Limb (tissue), 2 donors: ENCODE measurements around the gene SFXN3.
A peak's percentile ranks its signal among the peaks of the same experiment; 100 is the strongest.

Experiments used
- DNase-seq, 2 donors: peaks; one replicate each; pipeline ENCODE4 v3.0.0-alpha.2; 2016; ENCODE audit errors: extremely low spot score in 2 of 2

Gene SFXN3

DNA sequence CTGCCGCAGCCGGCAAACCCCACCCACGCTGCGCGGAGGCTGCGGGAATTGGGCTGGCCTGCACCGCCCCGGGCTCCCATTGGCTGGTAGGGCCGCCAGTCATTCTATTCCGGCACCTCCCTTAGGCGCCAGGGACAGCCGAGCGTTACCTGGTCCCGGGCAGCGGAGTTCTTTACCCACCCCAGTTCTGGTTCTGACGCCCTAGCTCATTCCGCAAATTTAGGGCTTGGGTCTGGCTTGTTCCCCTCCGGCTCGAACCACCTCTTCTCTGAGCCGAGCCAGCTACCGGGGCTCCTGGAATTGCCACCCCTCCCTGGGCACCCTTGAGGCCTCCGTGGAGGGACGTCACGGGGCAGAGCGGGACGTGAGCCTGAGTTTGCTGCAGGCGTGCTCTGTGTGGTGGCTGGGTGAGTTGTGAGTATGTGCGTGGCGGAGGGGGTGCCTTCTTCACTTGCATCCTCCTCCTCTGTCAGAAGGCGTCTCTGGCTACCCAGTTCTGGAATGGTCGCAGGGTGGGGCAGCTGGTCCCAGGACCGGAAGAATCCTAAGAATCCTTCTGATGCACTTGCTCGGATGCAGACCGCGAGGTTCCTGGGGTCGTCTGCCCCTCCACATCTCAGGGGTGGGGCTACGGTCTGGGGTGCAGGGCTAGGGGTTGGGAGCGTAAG lies at the start of gene SFXN3, which contains the start of gene PDZD7:
TSS of gene SFXN3 (plus strand) at position 107 of the 668 bp plus-strand sequence. CDS start 3,461 bp downstream, outside the sequence.
TSS of gene PDZD7 (minus strand) at position 2 of the 668 bp plus-strand sequence. CDS start 910 bp downstream, outside the sequence.
- peak; percentile 88 to 95 for DNase-seq

- DNase-seq, result peak in 1 of 2 donors; percentile 24
These were observed 47.9 kb upstream of the SFXN3 start for GRCh38 chr10:100982916-100983830.

DNA sequence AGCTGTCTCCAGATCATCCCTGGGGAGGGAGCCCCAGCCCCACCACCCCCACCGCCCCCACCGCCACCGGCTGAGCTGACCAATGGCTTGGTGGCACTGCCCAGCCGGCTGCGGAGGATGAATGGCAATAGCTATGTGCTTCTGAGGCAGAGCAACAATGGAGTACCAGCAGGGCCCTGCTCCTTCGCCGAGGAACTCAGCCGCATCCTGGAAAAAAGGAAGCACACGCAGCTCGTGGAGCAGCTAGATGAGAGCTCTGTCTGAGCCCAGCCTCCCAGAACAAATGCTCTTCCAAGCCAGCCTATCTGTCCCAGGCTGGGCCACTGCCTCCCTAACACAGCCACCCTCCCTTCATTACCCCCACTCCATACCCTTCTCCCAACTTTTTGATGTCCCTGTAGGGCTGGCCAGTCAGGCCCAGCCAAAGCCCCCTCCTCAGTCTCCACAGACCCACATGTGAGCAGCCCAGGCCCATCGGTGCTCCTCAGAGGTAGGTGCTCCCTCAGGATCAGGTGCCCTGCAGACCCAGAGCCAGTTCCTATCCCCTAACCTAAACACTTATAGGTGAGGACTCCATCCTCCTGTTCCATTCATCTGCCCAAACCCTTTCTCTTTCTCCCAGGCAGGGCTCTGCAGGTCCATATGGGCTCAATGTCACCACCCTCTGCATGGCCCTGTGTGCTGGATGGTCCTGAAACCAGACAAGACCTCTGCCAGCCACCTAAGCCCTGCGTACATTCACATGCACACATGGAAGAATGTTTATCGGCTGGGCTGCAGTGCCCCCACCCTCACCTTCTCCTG lies 47.0 kb upstream of the SFXN3 start:
- peak in 1 of 2 donors; percentile 17 for DNase-seq

GRCh38 chr10:100984672-100985177 lies 46.3 kb upstream of the SFXN3 start:
- peak in 1 of 2 donors; percentile 8 for DNase-seq

DNA sequence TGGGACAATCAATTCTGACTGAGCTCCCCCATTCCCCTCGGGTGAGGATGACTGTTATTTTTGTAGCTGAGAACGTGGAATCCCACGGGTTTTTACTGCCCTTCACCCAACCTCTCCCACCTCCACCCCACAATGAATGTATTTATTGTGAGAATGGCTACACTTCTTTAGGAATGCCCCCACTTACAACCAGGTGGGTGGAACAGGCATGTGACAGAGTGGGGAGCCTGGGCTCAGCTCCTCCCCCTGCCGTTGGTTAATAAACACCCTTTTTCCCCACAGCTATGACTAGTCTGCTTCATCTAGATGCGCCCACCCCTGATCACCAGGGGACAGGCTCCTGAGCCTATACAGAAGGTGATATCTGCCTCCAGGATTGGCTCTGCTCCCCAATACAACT lies 45.7 kb upstream of the SFXN3 start:
- DNase-seq, result no peak

- DNase-seq, result no peak
These were observed 44.4 kb upstream of the SFXN3 start for GRCh38 chr10:100986623-100986951.

GRCh38 chr10:100986952-100987684 lies 43.9 kb upstream of the SFXN3 start, which contains the start of the genes MRPL43 and TWNK:
Gene MRPL43, minus strand, starts transcription at chr10:100987497. Its CDS starts 54 bp downstream, at chr10:100987443.
Gene TWNK, plus strand, starts transcription at chr10:100987543. Its CDS starts 668 bp downstream, at chr10:100988211.
- peak; percentile 82 to 90 for DNase-seq

DNA sequence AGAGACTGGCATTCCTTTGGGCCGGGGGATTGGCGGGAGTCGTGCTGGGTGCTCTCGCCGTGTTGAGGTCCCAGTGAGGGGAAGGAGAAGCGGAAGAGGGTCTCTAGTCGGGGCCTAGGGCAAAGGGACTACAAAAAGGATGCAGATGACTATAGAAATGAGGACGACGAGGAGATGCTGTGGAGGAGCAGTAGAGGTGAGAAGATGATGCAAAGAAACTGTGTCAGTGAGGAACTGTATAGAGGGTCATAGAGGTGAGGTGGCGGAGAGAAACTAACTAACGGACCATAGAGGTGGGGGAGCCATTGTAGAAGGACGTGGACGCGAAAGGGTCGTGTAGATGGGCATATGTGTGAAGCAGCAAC lies 43.4 kb upstream of the SFXN3 start:
- no peak for DNase-seq

GRCh38 chr10:100988166-100988565 lies 42.9 kb upstream of the SFXN3 start:
- DNase-seq, result no peak

DNA sequence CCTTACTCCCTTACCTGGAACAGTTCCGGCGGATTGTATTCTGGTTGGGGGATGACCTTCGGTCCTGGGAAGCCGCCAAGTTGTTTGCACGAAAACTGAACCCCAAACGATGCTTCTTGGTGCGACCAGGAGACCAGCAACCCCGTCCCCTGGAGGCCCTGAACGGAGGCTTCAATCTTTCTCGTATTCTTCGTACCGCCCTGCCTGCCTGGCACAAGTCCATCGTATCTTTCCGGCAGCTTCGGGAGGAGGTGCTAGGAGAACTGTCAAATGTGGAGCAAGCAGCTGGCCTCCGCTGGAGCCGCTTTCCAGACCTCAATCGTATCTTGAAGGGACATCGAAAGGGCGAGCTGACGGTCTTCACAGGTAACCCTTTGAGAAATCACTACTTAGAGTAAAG lies 41.9 kb upstream of the SFXN3 start:
- DNase-seq, result no peak

- peak; percentile 49 to 66 for DNase-seq
These were observed 36.9 kb upstream of the SFXN3 start for GRCh38 chr10:100993986-100994708.

- DNase-seq, result peak in 1 of 2 donors; percentile 7
These were observed 35.9 kb upstream of the SFXN3 start for GRCh38 chr10:100995181-100995580.

- DNase-seq, result peak; percentile 8 to 60
These were observed 34.2 kb upstream of the SFXN3 start for GRCh38 chr10:100996678-100997359.

DNA sequence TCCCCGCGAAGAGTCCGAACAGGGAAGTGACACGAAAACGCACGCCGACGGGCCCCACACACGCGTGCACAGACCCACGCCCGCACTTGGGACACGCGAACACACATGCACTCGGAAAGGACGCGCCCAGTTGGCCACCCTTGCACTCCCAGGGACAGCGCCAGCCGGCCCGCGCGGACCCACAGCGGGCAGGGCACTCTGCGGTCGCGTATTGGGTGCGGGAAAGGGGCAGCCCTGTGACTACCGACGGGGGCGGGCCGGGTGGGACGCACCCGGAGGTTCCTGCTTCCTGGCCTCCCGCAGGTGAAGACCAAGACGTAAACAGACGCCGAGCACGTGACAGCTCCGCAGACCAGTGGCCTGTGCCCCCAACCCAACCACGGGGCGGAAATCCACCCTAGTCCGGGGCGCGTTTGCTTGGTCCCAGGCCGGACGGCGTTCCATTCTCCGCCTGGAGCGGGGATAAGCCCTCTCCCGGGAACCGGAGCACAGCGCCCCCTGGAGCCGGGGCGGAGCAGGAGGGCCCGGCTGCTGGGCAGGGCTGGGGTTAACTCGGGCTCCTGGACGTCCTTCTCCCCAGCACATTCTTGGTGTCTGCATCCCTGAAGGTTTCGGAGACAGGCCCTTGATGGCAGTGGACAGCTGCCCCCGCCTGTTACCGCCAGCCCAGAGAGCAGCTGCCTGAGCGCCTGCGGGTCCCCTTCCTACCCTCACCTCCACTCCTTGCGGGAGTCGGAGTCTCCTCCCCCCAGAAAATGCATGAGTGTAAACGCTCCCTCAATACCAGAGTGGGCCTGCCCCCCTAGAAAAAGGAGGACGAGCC lies 33.5 kb upstream of the SFXN3 start:
- no peak for DNase-seq

DNA sequence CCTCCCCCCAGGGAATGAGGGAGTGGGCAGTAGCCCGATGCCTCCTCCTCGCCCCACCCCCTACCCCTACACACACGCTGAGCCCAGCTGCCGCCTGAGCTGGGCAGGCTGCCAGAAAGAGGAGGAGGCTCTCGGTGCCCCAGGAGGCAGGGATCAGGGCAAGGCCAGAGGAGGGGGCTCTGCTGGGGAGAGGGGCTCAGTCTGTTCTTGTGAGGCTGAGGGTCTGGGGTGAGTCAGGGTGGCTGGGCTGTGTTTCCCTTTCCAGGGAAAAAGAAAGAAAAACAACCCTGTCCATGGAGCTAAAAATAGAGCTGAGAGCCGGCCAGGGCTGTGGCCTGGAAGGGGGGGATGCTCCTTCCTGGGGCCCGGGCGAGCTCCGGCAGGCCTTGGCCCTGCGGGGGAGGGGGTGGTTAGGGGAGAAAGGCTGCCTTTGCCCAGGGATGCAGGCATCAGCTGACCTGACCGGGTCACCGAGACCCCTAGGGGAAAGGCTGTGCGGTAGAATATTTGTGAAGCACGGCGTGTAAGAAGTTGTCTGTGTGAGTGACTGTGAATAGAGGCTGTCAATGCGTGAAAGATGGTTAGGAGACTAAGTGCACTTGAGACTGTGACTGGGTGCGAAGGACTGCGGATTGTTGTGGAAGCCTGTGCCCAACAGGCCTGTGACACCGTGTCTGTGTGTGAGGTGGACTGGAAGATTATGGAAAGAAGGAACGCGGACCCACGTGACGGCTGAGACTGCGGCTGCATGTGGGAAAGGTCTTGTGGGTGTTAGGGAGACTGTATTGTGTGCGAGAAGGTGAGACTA lies 32.6 kb upstream of the SFXN3 start:
- DNase-seq, result peak; percentile 88 to 93

DNA sequence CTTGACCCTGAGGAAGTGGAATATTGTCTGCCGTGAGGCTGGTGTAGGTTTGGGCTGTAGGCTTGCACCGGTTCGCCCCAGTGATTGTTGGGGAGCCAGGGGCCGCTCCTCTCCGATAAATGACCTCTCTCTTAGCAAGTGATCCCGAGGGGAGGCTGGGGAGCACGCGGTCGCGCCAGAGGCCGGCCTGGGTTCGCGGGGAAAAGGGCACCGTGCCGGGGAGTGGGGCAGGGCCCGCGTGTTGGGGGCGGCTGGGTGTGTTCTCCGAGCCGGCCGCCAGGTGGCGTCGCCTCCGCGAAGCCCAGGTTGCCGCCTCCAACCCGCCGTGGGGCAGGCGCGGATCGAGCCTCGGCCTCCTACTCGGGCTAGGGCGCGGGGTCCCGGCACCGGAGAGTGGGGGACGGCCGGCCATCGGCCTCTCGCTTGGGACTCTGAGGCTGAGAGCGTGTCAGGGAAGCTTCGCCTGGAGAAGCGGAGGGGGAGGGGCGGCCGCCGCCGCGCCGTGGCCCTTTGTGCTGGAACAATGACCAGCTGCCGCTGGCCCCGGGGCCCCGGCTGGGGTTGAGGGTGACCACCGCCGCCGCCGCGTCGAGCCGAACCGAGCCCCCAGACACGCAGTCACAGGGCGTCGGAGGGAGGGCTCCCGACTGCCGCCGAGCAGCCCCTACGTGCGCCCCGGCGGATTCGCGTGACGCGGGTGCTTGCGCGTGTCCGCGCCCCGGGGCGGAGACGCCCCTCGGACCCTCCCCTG lies 31.9 kb upstream of the SFXN3 start:
- peak; percentile 75 to 91 for DNase-seq

DNA sequence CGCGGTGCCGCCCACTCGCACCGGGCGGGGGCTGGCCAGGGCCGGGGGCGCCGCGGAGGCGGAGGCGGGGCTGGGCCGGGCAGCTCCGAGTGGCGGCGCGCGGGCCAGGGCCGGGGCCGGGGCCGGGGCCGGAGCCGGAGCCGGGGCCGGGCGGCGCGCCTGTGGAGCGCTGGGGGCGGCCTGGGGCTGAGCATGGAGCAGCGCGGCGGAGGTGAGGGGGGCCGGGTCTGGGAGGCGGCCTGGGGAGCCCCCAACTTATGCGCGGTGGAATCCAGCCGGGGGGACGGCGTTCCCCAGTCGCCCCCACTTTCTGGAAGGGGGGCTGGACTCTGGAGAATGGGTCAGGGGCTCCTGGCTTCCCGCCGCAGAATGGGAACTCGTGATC lies 31.3 kb upstream of the SFXN3 start, which contains the start of gene LZTS2:
TSS of gene LZTS2 (plus strand) at position 67 of the 385 bp plus-strand sequence. CDS start 2,731 bp downstream, outside the sequence.
- DNase-seq, result no peak
